ENCODE measurements around the gene ODF2.
"Not testable (repeated sequence)": the region's sequence is repeated elsewhere in the genome, so short reads cannot be mapped to it uniquely, and the experiment has no call there.

ODF2 gene

GRCh38 chr9:128424268-128424780 is 31.5 kb upstream of the ODF2 start:
- no peak for DNase-seq

GRCh38 chr9:128428644-128429512 is 26.9 kb upstream of the ODF2 start:
- no peak for DNase-seq

DNA sequence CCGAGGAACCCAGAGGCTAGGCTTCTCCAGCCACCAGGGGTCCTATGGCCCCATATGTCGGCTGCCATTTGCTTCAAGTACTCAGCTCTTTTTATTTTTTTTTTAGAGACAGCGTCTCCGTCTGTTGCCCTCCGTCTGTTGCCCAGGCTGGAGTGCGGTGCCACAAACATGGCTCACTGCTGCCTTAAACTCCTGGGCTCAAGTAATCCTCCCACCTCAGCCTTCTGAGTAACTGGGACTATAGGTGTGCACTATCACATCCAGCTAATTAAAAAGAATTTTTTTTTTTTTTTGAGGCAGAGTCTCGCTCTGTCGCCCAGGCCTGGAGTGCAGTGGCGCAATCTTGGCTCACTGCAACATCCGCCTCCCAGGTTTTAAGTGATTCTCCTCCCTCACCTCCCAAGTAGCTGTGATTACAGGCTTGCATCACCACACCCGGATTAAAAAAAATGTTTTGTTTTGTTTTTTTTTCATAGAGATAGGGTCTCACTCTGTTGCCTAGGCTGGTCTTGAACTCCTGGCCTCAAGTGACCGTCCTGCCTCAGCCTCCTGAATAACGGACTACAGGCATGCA is 26.2 kb upstream of the ODF2 start:
- DNase-seq, result no peak

- no peak for DNase-seq
These were observed 24.6 kb upstream of the ODF2 start for GRCh38 chr9:128431207-128431606.

DNA sequence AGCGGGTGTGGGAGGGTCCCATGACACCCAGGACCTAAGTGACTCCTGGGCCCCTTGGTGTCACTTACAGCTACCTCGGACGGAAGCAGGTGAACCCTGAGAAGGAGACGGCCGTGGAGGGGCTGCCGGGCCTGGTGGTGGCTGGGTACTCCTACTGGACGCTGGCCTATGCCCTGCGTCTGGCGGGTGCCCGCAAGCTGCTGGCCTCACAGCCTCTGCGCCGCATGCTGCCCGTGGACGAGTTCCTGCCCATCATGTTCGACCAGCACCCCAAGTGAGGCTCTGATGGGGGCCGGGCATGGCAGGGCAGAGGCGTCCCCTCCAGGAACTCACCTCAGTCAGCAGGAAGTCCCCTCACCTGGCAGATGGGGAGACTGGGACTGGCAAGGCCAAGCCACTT is 21.5 kb upstream of the ODF2 start:
- DNase-seq, result no peak

- no peak for DNase-seq
These were observed 20.2 kb upstream of the ODF2 start for GRCh38 chr9:128435611-128436010.

DNA sequence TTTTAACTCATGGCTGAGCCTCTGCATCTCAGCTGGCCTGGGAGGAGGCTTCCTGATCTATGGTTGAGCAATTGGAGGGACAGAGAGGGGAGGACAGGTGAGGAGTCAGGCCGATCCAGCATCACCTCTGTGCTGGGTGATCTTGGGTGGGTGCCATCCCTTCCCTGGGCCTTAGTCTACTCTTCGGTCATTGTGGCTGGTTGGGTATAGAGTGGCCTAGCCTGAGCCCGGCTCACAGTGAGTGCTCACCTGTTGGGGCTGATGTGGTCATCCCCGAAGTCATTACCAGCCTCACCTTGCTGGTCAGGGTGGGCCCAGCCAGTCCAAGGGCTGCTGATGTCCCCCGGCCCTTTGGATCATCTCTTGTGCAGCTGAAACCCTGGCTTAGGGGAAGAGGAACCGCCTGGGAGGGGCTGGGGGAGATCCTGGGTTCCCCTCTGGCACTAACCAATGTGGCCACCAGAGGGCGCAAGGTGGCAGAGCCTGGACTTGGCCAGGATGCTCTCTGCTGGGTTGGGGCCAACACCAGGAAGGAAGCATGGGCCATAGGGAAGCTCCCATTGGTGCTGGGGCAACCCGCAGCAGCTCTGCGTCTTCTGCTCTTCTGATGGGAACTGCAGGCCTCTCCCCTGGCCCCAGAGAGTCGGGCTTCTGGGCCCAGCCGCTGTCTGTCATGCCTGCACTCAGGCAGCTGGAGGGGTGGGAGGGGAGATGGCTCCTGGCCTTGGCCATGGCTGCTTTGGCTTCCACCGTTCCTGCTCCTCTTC is 17.3 kb upstream of the ODF2 start:
- peak; percentile 72 for DNase-seq

- no peak for DNase-seq
These were observed 16.5 kb upstream of the ODF2 start for GRCh38 chr9:128439273-128439672.

- no peak for DNase-seq
These were observed 13.7 kb upstream of the ODF2 start for GRCh38 chr9:128442150-128442549.

- not testable (repeated sequence) for DNase-seq
These were observed 9.3 kb upstream of the ODF2 start for GRCh38 chr9:128446505-128446904.

GRCh38 chr9:128448746-128449145 is 7.1 kb upstream of the ODF2 start:
- DNase-seq, result no peak

DNA sequence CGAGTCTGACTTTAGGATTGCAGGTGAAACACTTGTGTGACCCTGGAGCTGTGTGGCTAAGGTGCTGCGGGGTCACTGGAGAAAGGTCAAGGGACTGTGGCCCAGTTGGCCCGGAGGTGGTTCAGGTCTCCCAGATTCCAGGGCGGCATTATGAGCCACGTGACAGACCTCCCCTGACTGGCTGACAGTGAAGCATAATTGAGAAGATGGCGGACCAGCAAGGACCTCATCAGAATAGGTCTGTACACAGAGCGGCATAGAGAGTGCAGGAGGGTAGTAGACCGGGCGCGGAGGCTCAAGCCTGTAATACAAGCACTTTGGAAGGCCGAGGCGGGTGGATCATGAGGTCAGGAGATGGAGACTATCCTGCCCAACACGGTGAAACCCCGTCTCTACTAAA is 815 bp upstream of the ODF2 start:
- no peak for DNase-seq

DNA sequence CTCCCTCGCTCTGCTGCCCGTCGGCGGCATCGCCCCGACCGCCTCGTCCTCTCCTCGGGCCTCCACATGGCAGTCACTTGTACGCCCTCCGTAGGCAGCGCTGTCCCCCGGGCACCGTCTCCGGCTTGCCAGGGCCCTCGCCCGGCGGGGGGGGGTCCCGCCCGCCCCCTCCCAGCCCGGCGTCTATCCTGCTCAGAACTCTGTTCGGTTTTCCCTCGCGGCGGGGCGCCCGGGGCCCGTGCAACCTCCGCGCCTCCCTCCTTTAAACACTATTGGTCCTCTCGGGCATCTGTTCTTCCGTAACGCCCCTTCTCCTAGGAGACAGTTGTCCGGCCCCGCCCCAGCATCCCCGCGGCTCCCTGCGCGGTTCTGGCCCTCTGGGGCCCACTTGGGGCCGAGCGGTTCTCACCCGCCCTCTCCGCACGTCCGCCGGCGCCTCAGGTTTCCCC is 831 bp downstream of the ODF2 start:
- peak; percentile 78 for DNase-seq

GRCh38 chr9:128457207-128457606 is 1.4 kb downstream of the ODF2 start:
- no peak for DNase-seq

DNA sequence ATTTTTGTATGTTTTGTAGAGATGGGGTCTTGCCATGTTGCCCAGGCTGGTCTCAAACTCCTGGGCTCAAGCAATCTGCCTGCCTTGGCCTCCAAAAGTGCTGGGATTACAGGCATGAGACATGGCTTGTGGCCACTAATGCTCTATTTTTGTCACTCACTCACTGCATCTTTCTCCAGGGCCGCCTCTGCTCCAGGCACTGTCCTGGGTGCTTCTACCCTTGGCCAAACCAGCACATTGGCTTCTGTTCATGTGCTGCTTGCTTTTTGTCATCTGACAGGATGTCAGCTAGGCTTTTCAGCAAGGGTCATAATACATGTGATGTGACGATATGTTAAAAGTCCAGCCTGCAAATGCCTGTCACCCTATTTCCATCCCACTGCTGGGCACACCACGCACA is 3.2 kb downstream of the ODF2 start:
- no peak for DNase-seq

GRCh38 chr9:128469070-128469469 is 13.3 kb downstream of the ODF2 start:
- DNase-seq, result no peak

- peak; percentile 6 for DNase-seq
These were observed 14.8 kb downstream of the ODF2 start for GRCh38 chr9:128470560-128470959.

DNA sequence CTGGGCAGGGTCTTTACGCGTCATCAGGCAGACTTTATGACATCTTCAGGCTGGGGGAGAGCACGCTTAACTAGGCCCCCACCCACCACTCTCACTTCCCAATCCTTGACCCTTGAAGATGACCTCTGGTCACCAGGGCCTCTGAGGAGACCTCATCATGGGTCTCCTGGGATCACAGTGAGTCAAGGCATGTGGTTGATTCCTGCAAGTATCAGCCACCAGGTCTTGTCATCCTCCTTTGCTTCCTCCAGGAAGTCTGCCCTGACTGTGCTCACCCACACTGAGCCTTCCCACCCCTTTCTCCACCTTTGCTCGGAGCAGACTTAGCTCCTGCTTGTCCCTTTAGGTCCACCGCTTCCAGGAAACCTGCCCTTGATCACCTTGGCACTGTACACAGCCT is 17.3 kb downstream of the ODF2 start:
- DNase-seq, result no peak

- no peak for DNase-seq
These were observed 20.1 kb downstream of the ODF2 start for GRCh38 chr9:128475867-128476266.

GRCh38 chr9:128479262-128479661 is 23.5 kb downstream of the ODF2 start:
- DNase-seq, result no peak

GRCh38 chr9:128481561-128481960 is 25.8 kb downstream of the ODF2 start:
- DNase-seq, result no peak

GRCh38 chr9:128482186-128482585 is 26.4 kb downstream of the ODF2 start:
- no peak for DNase-seq

DNA sequence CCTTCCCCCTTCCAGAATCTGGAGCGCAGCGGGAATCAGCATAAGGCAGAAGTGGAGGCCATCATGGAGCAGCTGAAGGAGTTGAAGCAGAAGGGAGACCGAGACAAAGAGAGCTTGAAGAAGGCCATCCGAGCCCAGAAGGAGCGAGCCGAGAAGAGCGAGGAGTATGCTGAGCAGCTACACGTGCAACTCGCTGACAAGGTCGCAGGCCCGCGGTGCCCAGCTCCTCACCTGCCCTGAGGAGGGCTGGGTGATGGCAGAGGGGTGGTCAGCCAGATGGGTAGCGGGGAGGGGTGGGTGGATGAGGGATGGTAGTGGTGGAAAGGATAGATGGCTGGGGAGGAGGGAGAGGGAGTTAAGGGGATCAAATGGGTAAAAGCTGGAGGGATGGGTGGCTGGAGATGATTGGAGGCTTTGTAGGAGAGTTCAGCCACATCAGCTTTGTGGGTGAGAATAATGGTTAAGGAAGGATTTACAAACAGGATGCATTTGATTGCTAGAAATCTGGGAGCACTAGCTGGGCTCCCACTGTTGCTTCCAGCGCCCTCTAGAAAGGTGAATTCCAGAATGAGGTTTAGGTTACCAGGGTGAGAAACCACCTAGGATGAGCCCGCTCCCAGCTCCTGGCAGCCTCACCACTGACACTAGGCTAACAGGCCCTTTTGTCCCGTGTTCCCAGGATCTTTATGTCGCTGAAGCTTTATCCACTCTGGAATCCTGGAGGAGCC is 29.0 kb downstream of the ODF2 start:
- no peak for DNase-seq

All from HCEC 1CT (cell line).